Smooth muscle cell (in vitro differentiated cells): ENCODE data around the gene EIF2B5. TPM values are rescaled to one million over a fixed set of nuclear protein-coding genes. Genes with fewer than 3 reads are reported as not detected.
"Not testable (repeated sequence)": the region's sequence is repeated elsewhere in the genome, so short reads cannot be mapped to it uniquely, and the experiment has no call there.

Experiments
- DNase-seq: peaks from one replicate; lab custom pipeline; 2025; ENCODE audit not compliant: unreplicated experiment; lab: John Stamatoyannopoulos, UW
- H2AFZ ChIP-seq: fragments of 200-600 bp; sonication (generic); 2 replicates; pipeline ENCODE4 v1.6.0; 2016; ENCODE audit warnings: antibody characterized with exemption, low read depth, mild to moderate bottlenecking
- H3F3A ChIP-seq: fragments of 200-600 bp; sonication (generic); 2 replicates; pipeline ENCODE4 v1.6.0; 2017; ENCODE audit warnings: antibody characterized with exemption, low read depth
- H3K27ac ChIP-seq: fragments of 200-600 bp; sonication (generic); 2 replicates; pipeline ENCODE4 v1.5.1; 2016; ENCODE audit warnings: low read depth, mild to moderate bottlenecking
- H3K27me3 ChIP-seq: fragments of 200-600 bp; sonication (generic); 2 replicates; pipeline ENCODE4 v1.6.1; 2016; ENCODE audit warnings: low read depth, mild to moderate bottlenecking
- H3K36me3 ChIP-seq: fragments of 200-600 bp; sonication (generic); 2 replicates; pipeline ENCODE4 v1.5.1; 2016; ENCODE audit warnings: low read depth
- H3K4me1 ChIP-seq: fragments of 200-600 bp; sonication (generic); 2 replicates; pipeline ENCODE4 v1.5.1; 2016; ENCODE audit warnings: low read depth
- H3K4me2 ChIP-seq: fragments of 200-600 bp; sonication (generic); 2 replicates; pipeline ENCODE4 v1.6.0; 2016; ENCODE audit warnings: mild to moderate bottlenecking
- H3K4me3 ChIP-seq: fragments of 200-600 bp; sonication (generic); 2 replicates; pipeline ENCODE4 v1.5.1; 2016; ENCODE audit warnings: mild to moderate bottlenecking
- H3K79me2 ChIP-seq: fragments of 200-600 bp; sonication (generic); 2 replicates; pipeline ENCODE4 v1.6.0; 2016; ENCODE audit warnings: low read depth, mild to moderate bottlenecking
- H3K9ac ChIP-seq: fragments of 200-600 bp; sonication (generic); 2 replicates; pipeline ENCODE4 v1.6.0; 2016; ENCODE audit warnings: low read depth
- H3K9me3 ChIP-seq: fragments of 200-600 bp; sonication (generic); replicated peaks from 2 replicates; pipeline ENCODE4 v1.5.1; 2016; ENCODE audit warnings: low read depth
- H4K20me1 ChIP-seq: fragments of 200-600 bp; sonication (generic); 2 replicates; pipeline ENCODE4 v1.6.0; 2016; ENCODE audit warnings: low read depth
- CTCF ChIP-seq: fragments of 200-600 bp; sonication (generic); IDR thresholded peaks from 2 replicates; pipeline ENCODE4 v1.5.1; 2017; ENCODE audit warnings: borderline replicate concordance, mild to moderate bottlenecking, antibody characterized with exemption; ENCODE audit not compliant: insufficient read depth, poor library complexity, severe bottlenecking
- WGBS: methylation state at CpG from one replicate; pipeline ENCODE4 v1.1.7; 2016; ENCODE audit warnings: low lambda C conversion rate; 5-methylcytosine and 5-hydroxymethylcytosine counted together
- polyA plus RNA-seq: library from polyadenylated mRNA; unstranded; fragments of >200 nt; fragmentation: Nextera tagmentation; extraction: Ambion mirVana; gene quantifications from 2 replicates; pipeline ENCODE4 v1.2.1, GENCODE V29; 2016
- total RNA-seq: library from RNA; depleted of rRNA; stranded (reverse); fragments of >200 nt; gene quantifications from 2 replicates; pipeline ENCODE4 v1.2.3, GENCODE V29; 2014

The EIF2B5 gene
- total and polyA plus RNA-seq, 2 experiments from 2014 or later = 25.3 to 32.3 TPM

GRCh38 chr3:184110316-184110725, 24.8 kb upstream of the EIF2B5 start:
- WGBS = 54% methylated on average over 7 of the region's 7 CpGs
- H3K27me3 ChIP-seq = no peaks in the 10 kb centered on the region
- H3K9me3 ChIP-seq = no peaks in the 10 kb centered on the region
- no peak overlapping the region for H3K27ac ChIP-seq
- TF ChIP-seq CTCF = no peak
- no peaks in the 10 kb centered on the region for H3K79me2 ChIP-seq
- H3K36me3 ChIP-seq = no peaks in the 10 kb centered on the region
- no peak overlapping the region for H3K4me3 ChIP-seq
- H3F3A ChIP-seq = no peaks in the 10 kb centered on the region
- H2AFZ ChIP-seq = no peak overlapping the region
- no peaks in the 10 kb centered on the region for H3K4me1 ChIP-seq
- no peak for DNase-seq
- no peak overlapping the region for H3K9ac ChIP-seq
- no peaks in the 10 kb centered on the region for H4K20me1 ChIP-seq
- H3K4me2 ChIP-seq = no peak overlapping the region

DNA sequence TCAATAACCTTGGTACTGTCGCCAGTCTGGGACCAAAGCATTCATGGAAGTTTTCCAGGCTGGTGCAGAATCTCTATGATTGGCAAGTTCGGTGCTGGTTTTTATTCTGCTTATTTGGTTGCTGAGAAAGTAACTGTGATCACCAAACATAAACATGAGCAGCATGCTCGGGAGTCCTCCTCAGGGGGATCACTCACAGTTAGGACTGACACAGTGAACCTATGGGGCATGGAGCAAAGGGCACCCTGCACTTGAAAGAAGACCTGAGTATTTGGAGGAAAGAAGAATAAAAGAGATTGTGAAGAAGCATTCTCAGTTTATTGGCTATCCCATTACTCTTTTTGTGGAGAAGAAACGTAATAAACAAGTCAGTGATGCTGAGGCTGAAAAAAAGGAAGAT, 19.1 kb upstream of the EIF2B5 start:
- Histone ChIP-seq H3K27ac (no peak overlapping the region), H3K9ac (no peak overlapping the region), H2AFZ (no peak overlapping the region), H3K27me3 (peaks cover 8% of the 10 kb centered on the region), H3K4me3 (no peak overlapping the region), H3F3A (no peaks in the 10 kb centered on the region), H3K4me2 (no peak overlapping the region), H3K9me3 (no peaks in the 10 kb centered on the region), H4K20me1 (no peaks in the 10 kb centered on the region), H3K36me3 (no peaks in the 10 kb centered on the region), H3K79me2 (no peaks in the 10 kb centered on the region), H3K4me1 (no peaks in the 10 kb centered on the region)
- TF ChIP-seq CTCF = no peak
- DNase-seq = no peak
- WGBS = 89% methylated on average over 4 of the region's 4 CpGs

- Histone ChIP-seq H3K27ac (no peak overlapping the region), H3K79me2 (no peaks in the 10 kb centered on the region), H3K9me3 (no peaks in the 10 kb centered on the region), H3K9ac (no peak overlapping the region), H3K4me3 (no peak overlapping the region), H3K27me3 (peaks cover 8% of the 10 kb centered on the region), H3K4me1 (no peaks in the 10 kb centered on the region), H4K20me1 (no peaks in the 10 kb centered on the region), H3K36me3 (no peaks in the 10 kb centered on the region), H2AFZ (no peak overlapping the region), H3K4me2 (no peak overlapping the region), H3F3A (no peaks in the 10 kb centered on the region)
- no peak for DNase-seq
- no peak for TF ChIP-seq CTCF
- WGBS = 95% methylated on average over 6 of the region's 6 CpGs
Measured at GRCh38 chr3:184117636-184118035, 17.5 kb upstream of the EIF2B5 start.

DNA sequence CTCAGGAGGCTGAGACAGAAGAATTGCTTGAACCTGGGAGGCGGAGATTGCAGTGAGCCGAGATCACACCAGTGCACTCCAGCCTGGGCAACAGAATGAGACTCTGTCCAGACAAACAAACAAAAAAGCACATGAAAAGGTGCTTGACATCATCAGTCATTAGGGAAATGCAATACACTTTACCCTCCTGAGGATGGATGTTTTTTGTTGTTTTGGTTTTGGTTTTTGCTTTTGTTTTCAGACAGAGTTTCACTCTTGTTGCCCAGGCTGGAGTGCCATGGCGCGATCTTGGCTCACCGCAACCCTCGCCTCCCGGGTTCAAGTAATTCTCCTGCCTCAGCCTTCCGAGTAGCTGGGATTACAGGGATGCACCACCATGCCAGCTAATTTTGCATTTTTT, 14.1 kb upstream of the EIF2B5 start:
- WGBS = 92% methylated on average over 8 of the region's 8 CpGs
- not testable (repeated sequence) for DNase-seq

More for the DNA sequence above, 14.1 kb upstream of the EIF2B5 start:
- H3K27ac ChIP-seq, H2AFZ ChIP-seq, H3F3A ChIP-seq, H4K20me1 ChIP-seq, H3K4me1 ChIP-seq, H3K4me2 ChIP-seq, H3K4me3 ChIP-seq, H3K27me3 ChIP-seq, H3K9me3 ChIP-seq, H3K36me3 ChIP-seq, H3K79me2 ChIP-seq, H3K9ac ChIP-seq: not testable (repeated sequence)
